Measurements from ENCODE around the gene GDAP1L1.
"Not testable (repeated sequence)": the region's sequence is repeated elsewhere in the genome, so short reads cannot be mapped to it uniquely, and the experiment has no call there.

The GDAP1L1 gene

GRCh38 chr20:44326391-44327159 lies 79.5 kb downstream of the GDAP1L1 start:
- H3K4me3 ChIP-seq (ENCODE audit: low read depth, low read length): no peak overlapping the region
- TF ChIP-seq CTCF (IDR thresholded peaks at IDR 0.05; ENCODE audit: low read depth, low read length): no peak

- not testable (repeated sequence) for H3K4me3 ChIP-seq (ENCODE audit: low read depth, low read length)
These were observed 80.6 kb downstream of the GDAP1L1 start for GRCh38 chr20:44327748-44328147.

GRCh38 chr20:44328428-44328827 lies 81.3 kb downstream of the GDAP1L1 start:
- TF ChIP-seq CTCF (IDR thresholded peaks at IDR 0.05; ENCODE audit: low read depth, low read length): no peak
- no peak overlapping the region for H3K4me3 ChIP-seq (ENCODE audit: low read depth, low read length)

All from WI38 (cell line).